ENCODE measurements around the gene PLPP3. TPM values are rescaled to one million over a fixed set of nuclear protein-coding genes. Genes with fewer than 3 reads are reported as not detected.

The PLPP3 gene
- total RNA-seq, 1 donor from 2014 or later: 109 TPM

- DNase-seq (ENCODE audit: low spot score): no peak
These were observed 56.7 kb downstream of the PLPP3 start for GRCh38 chr1:56522680-56523079.

- no peak for DNase-seq (ENCODE audit: low spot score)
These were observed 59.3 kb downstream of the PLPP3 start for GRCh38 chr1:56520016-56520601.

GRCh38 chr1:56517404-56518130, 61.8 kb downstream of the PLPP3 start:
- no peak for DNase-seq (ENCODE audit: low spot score)

- peak; percentile 60 for DNase-seq (ENCODE audit: low spot score)
These were observed 62.7 kb downstream of the PLPP3 start for GRCh38 chr1:56516539-56517252.

- DNase-seq (ENCODE audit: low spot score): no peak
These were observed 63.3 kb downstream of the PLPP3 start for GRCh38 chr1:56515898-56516538.

GRCh38 chr1:56512724-56513494, 66.5 kb downstream of the PLPP3 start:
- no peak for DNase-seq (ENCODE audit: low spot score)

GRCh38 chr1:56511766-56512165, 67.6 kb downstream of the PLPP3 start:
- DNase-seq (ENCODE audit: low spot score): no peak

- no peak for DNase-seq (ENCODE audit: low spot score)
These were observed 68.0 kb downstream of the PLPP3 start for GRCh38 chr1:56511364-56511763.

- DNase-seq (ENCODE audit: low spot score): no peak
These were observed 68.7 kb downstream of the PLPP3 start for GRCh38 chr1:56510642-56511021.

GRCh38 chr1:56509713-56510641, 69.4 kb downstream of the PLPP3 start:
- no peak for DNase-seq (ENCODE audit: low spot score)

- no peak for DNase-seq (ENCODE audit: low spot score)
These were observed 70.8 kb downstream of the PLPP3 start for GRCh38 chr1:56508523-56508983.

- DNase-seq (ENCODE audit: low spot score): no peak
These were observed 71.3 kb downstream of the PLPP3 start for GRCh38 chr1:56507925-56508522.

- no peak for DNase-seq (ENCODE audit: low spot score)
These were observed 72.3 kb downstream of the PLPP3 start for GRCh38 chr1:56506951-56507491.

GRCh38 chr1:56505792-56506743, 73.3 kb downstream of the PLPP3 start:
- no peak for DNase-seq (ENCODE audit: low spot score)

- no peak for DNase-seq (ENCODE audit: low spot score)
These were observed 76.6 kb downstream of the PLPP3 start for GRCh38 chr1:56502700-56503245.

- DNase-seq (ENCODE audit: low spot score): no peak
These were observed 77.5 kb downstream of the PLPP3 start for GRCh38 chr1:56501888-56502287.

GRCh38 chr1:56501426-56501825, 77.9 kb downstream of the PLPP3 start:
- no peak for DNase-seq (ENCODE audit: low spot score)
